ENCODE results near the gene HMGCLL1. TPM values are rescaled to one million over a fixed set of nuclear protein-coding genes. Genes with fewer than 3 reads are reported as not detected.

HMGCLL1 gene
- total RNA-seq, 1 experiment from 2014 or later, result 0.39 TPM

DNA sequence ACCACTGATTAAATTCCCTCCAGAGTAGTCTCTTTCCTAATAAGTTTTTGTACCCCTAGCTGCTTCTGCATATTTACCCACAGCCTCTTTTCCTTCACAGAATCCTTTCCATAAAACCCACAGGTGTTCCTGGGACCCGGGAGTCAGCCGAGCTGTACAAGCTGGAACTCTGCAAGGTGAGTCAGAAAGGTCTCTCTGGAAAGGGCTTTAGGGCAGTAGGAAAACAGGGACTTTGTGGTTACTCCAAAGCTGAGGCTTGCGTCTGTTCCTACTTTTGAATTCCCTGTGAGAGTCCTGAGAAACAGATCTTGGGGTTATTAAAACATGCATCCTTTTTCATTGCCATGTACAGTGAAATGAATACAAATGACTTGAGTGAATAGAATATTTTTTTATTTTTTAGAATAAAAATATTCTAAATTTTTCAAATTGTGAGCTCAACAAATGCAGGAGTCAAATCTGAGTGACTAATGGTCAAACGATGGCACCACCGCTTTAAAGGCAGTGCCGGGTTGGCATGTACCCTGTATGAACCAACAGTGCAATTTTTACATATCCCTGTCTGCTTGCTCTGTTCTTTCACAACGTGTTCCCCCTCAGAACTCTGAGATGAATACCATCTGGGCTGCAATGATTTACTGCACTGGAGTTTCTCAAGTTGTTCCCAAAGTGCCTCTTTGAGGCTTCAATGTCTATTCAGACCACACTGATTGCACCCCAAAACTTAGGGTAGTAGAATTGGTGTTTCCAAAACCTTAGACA lies 173.3 kb downstream of the HMGCLL1 start:
- Histone ChIP-seq H4K20me1 (ENCODE audit: insufficient read depth) (no peaks in the 10 kb centered on the region), H2AFZ (no peak overlapping the region), H3K27me3 (ENCODE audit: insufficient read depth, low read depth) (no peaks in the 10 kb centered on the region), H3K4me2 (no peak overlapping the region), H3K36me3 (ENCODE audit: low read depth) (no peaks in the 10 kb centered on the region), H3K4me1 (replicated peaks; ENCODE audit: insufficient read depth) (no peaks in the 10 kb centered on the region), H3K9me3 (ENCODE audit: insufficient read depth, low read depth) (no peaks in the 10 kb centered on the region), H3F3A (ENCODE audit: insufficient read depth, low read depth) (no peaks in the 10 kb centered on the region), H3K27ac (no peak overlapping the region), H3K9me2 (ENCODE audit: insufficient read depth) (no peaks in the 10 kb centered on the region), H3K4me3 (no peak overlapping the region), H3K79me2 (ENCODE audit: low read depth) (no peaks in the 10 kb centered on the region)
- ChIA-PET POLR2A (ENCODE audit: unreplicated experiment) (no interaction called here), CTCF (no interaction called here)
- TF ChIP-seq EZH2 (IDR thresholded peaks at IDR 0.05; ENCODE audit: low read depth), result no peak
- TF ChIP-seq, protein P1, sequence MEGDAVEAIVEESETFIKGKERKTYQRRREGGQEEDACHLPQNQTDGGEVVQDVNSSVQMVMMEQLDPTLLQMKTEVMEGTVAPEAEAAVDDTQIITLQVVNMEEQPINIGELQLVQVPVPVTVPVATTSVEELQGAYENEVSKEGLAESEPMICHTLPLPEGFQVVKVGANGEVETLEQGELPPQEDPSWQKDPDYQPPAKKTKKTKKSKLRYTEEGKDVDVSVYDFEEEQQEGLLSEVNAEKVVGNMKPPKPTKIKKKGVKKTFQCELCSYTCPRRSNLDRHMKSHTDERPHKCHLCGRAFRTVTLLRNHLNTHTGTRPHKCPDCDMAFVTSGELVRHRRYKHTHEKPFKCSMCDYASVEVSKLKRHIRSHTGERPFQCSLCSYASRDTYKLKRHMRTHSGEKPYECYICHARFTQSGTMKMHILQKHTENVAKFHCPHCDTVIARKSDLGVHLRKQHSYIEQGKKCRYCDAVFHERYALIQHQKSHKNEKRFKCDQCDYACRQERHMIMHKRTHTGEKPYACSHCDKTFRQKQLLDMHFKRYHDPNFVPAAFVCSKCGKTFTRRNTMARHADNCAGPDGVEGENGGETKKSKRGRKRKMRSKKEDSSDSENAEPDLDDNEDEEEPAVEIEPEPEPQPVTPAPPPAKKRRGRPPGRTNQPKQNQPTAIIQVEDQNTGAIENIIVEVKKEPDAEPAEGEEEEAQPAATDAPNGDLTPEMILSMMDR (conservative IDR thresholded peaks at IDR 0.05), result no peak
- DNase-seq, result no peak
- intact Hi-C loops (cut with micrococcal nuclease; ENCODE audit: unreplicated experiment), result no loop called here
- no TSS peak for BruUV-seq (replicated peaks)

DNA sequence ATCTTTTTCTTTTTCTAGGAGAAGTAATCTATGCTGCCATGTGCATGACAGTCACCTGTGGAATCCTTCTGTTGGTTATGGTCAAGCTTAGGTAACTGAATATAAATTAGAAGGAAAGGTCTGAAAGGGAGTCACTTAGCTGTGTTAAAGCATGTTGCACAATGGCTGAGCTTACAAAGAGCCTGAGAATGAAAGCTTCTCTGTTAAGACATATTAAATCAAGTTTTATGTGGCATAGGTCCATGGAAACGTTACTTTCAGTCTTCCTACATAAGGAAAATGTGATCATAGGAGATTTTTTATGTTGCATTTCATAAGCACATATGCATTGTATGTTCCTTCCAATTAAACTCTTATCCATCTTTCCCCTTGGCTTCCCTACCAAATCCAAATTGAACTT lies 179.6 kb downstream of the HMGCLL1 start:
- H3K4me3 ChIP-seq, result no peak overlapping the region
- CTCF ChIA-PET, result no interaction called here
- no peak overlapping the region for H3K4me2 ChIP-seq
- intact Hi-C loops (cut with micrococcal nuclease; ENCODE audit: unreplicated experiment), result no loop called here
- no peaks in the 10 kb centered on the region for H3K4me1 ChIP-seq (replicated peaks; ENCODE audit: insufficient read depth)
- H3F3A ChIP-seq (ENCODE audit: insufficient read depth, low read depth), result no peaks in the 10 kb centered on the region
- H3K27me3 ChIP-seq (ENCODE audit: insufficient read depth, low read depth), result no peaks in the 10 kb centered on the region
- BruUV-seq (replicated peaks), result no TSS peak
- no peak overlapping the region for H3K27ac ChIP-seq
- H2AFZ ChIP-seq, result no peak overlapping the region
- H3K9me3 ChIP-seq (ENCODE audit: insufficient read depth, low read depth), result no peaks in the 10 kb centered on the region
- no peaks in the 10 kb centered on the region for H3K9me2 ChIP-seq (ENCODE audit: insufficient read depth)
- H4K20me1 ChIP-seq (ENCODE audit: insufficient read depth), result no peaks in the 10 kb centered on the region
- POLR2A ChIA-PET (ENCODE audit: unreplicated experiment), result no interaction called here
- no peaks in the 10 kb centered on the region for H3K36me3 ChIP-seq (ENCODE audit: low read depth)
- no peaks in the 10 kb centered on the region for H3K79me2 ChIP-seq (ENCODE audit: low read depth)
- no peak for DNase-seq
- no peak for TF ChIP-seq EZH2 (IDR thresholded peaks at IDR 0.05; ENCODE audit: low read depth)
- TF ChIP-seq, protein P1 (conservative IDR thresholded peaks at IDR 0.05), result no peak

DNA sequence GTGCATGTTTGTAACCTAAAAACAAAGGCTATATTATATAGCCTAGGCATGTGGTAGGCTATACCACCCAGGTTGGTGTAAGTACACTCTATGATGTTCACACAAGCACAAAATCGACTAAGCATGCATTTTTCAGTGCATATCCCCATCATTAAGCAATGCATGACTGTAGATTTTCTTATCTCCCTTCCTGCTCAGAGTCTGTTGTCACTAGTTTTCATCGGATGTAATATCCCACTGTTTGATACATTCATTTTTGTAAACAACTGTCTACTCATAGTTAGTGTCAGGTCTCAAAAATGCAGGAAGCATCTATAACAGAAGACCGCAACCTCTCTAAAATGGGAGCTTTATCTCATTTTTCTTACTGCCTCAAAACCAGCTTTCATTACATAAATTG lies 181.0 kb downstream of the HMGCLL1 start:
- H3K79me2 ChIP-seq (ENCODE audit: low read depth), result no peaks in the 10 kb centered on the region
- H3K27ac ChIP-seq, result no peak overlapping the region
- H3K36me3 ChIP-seq (ENCODE audit: low read depth), result no peaks in the 10 kb centered on the region
- DNase-seq, result no peak
- ChIA-PET POLR2A (ENCODE audit: unreplicated experiment) (no interaction called here), CTCF (interaction anchor here (0.7 kb wide), 1 partner anchor 230 kb away, joined by 3 read pairs; no protein-coding TSS in a partner anchor)
- TF ChIP-seq, protein P1 (conservative IDR thresholded peaks at IDR 0.05), result no peak
- no peak for TF ChIP-seq EZH2 (IDR thresholded peaks at IDR 0.05; ENCODE audit: low read depth)
- intact Hi-C loops (cut with micrococcal nuclease; ENCODE audit: unreplicated experiment), result no loop called here
- H3K4me2 ChIP-seq, result no peak overlapping the region
- no peaks in the 10 kb centered on the region for H3K9me2 ChIP-seq (ENCODE audit: insufficient read depth)
- H3K9me3 ChIP-seq (ENCODE audit: insufficient read depth, low read depth), result no peaks in the 10 kb centered on the region
- H2AFZ ChIP-seq, result no peak overlapping the region
- H3F3A ChIP-seq (ENCODE audit: insufficient read depth, low read depth), result no peaks in the 10 kb centered on the region
- no peaks in the 10 kb centered on the region for H4K20me1 ChIP-seq (ENCODE audit: insufficient read depth)
- no peaks in the 10 kb centered on the region for H3K27me3 ChIP-seq (ENCODE audit: insufficient read depth, low read depth)
- BruUV-seq (replicated peaks), result no TSS peak
- no peak overlapping the region for H3K4me3 ChIP-seq
- no peaks in the 10 kb centered on the region for H3K4me1 ChIP-seq (replicated peaks; ENCODE audit: insufficient read depth)

All from PC-9 (cell line).